WTC11 (cell line): ENCODE results near the gene OXNAD1. TPM values are rescaled to one million over a fixed set of nuclear protein-coding genes. Genes with fewer than 3 reads are reported as not detected.

ENCODE experiments used
- ATAC-seq: fragments of 200-7000 bp; cut with Tn5 transposase; 2 replicates; pipeline ENCODE4 v1.10.0; 2021; ENCODE audit warnings: mild to moderate bottlenecking, moderate library complexity
- CTCF ChIA-PET: fragments of 300-600 bp; sonication (Branson Sonifier 250); formaldehyde crosslinking; loops from one replicate; lab custom pipeline; 2021; ENCODE audit warnings: antibody characterized with exemption; lab: Charles Lee
- POLR2A ChIA-PET: fragments of 350-600 bp; sonication (Branson Sonifier 250); formaldehyde crosslinking; loops from one replicate; lab custom pipeline; 2021; ENCODE audit warnings: antibody characterized with exemption; lab: Charles Lee
- DNase-seq: peaks from one replicate; pipeline ENCODE4 v3.0.0; 2021; ENCODE audit warnings: low spot score
- H3K27ac Mint-ChIP-seq: 2 replicates; pipeline ENCODE4 v1.8.0; 2021; ENCODE audit warnings: mixed read lengths
- H3K27me3 Mint-ChIP-seq: 2 replicates; pipeline ENCODE4 v1.8.0; 2021; ENCODE audit warnings: low read depth, mild to moderate bottlenecking, moderate library complexity, mixed read lengths
- H3K36me3 Mint-ChIP-seq: 2 replicates; pipeline ENCODE4 v1.8.0; 2021; ENCODE audit warnings: mixed read lengths
- H3K4me1 Mint-ChIP-seq: 2 replicates; pipeline ENCODE4 v1.8.0; 2022; ENCODE audit warnings: mixed read lengths
- H3K4me3 Mint-ChIP-seq: 2 replicates; pipeline ENCODE4 v1.8.0; 2021; ENCODE audit warnings: mild to moderate bottlenecking, moderate library complexity, mixed read lengths
- H3K9me3 Mint-ChIP-seq: 2 replicates; pipeline ENCODE4 v1.8.0; 2021; ENCODE audit warnings: mixed read lengths
- CREM ChIP-seq: sonication (generic); formaldehyde crosslinking; IDR thresholded peaks from 2 replicates; pipeline ENCODE4 v1.8.1; 2022; ENCODE audit warnings: mild to moderate bottlenecking, missing genetic modification reagents, moderate library complexity
- ELF4 ChIP-seq: sonication (generic); formaldehyde crosslinking; IDR thresholded peaks from 2 replicates; pipeline ENCODE4 v1.8.1; 2022; ENCODE audit warnings: low read depth, mild to moderate bottlenecking, moderate library complexity, missing genetic modification reagents
- GTF2I ChIP-seq: fragments of 250-450 bp; sonication (Bioruptor Pico); conservative IDR thresholded peaks from 2 replicates; pipeline ENCODE4 v1.4.0; 2021; ENCODE audit warnings: mild to moderate bottlenecking
- KAT7 ChIP-seq: sonication (generic); formaldehyde crosslinking; IDR thresholded peaks from 2 replicates; pipeline ENCODE4 v1.8.1; 2023; ENCODE audit warnings: missing genetic modification reagents, mild to moderate bottlenecking, borderline replicate concordance
- MXD4 ChIP-seq: fragments of 250-450 bp; sonication (Bioruptor Pico); IDR thresholded peaks from 2 replicates; pipeline ENCODE4 v1.8.0; 2021; ENCODE audit warnings: mild to moderate bottlenecking, moderate library complexity, borderline replicate concordance
- MYBL2 ChIP-seq: sonication (generic); formaldehyde crosslinking; IDR thresholded peaks from 2 replicates; pipeline ENCODE4 v1.8.1; 2023; ENCODE audit warnings: mild to moderate bottlenecking, moderate library complexity, missing genetic modification reagents
- NR3C1 ChIP-seq: sonication (generic); formaldehyde crosslinking; conservative IDR thresholded peaks from 2 replicates; pipeline ENCODE4 v1.8.1; 2023; ENCODE audit warnings: low read depth, mild to moderate bottlenecking, missing genetic modification reagents
- SMAD4 ChIP-seq: sonication (generic); formaldehyde crosslinking; IDR thresholded peaks from 2 replicates; pipeline ENCODE4 v1.8.0; 2022; ENCODE audit warnings: mild to moderate bottlenecking, missing genetic modification reagents
- SP1 ChIP-seq: sonication (generic); formaldehyde crosslinking; conservative IDR thresholded peaks from 2 replicates; pipeline ENCODE4 v1.8.1; 2022; ENCODE audit warnings: missing genetic modification reagents
- ZBTB21 ChIP-seq: sonication (generic); formaldehyde crosslinking; IDR thresholded peaks from 2 replicates; pipeline ENCODE4 v1.8.1; 2023; ENCODE audit warnings: mild to moderate bottlenecking, missing genetic modification reagents, borderline replicate concordance
- total RNA-seq: library from RNA; stranded (reverse); gene quantifications from 3 replicates; pipeline ENCODE4 v1.2.3, GENCODE V29; 2021
- TF ChIP-seq, protein P1 (sequence below): sonication (generic); formaldehyde crosslinking; IDR thresholded peaks from 2 replicates; pipeline ENCODE4 v1.8.1; 2022; ENCODE audit warnings: mild to moderate bottlenecking, moderate library complexity, missing genetic modification reagents
- TF ChIP-seq, protein P2 (sequence below): sonication (generic); formaldehyde crosslinking; IDR thresholded peaks from 2 replicates; pipeline ENCODE4 v1.8.0; 2022; ENCODE audit warnings: mild to moderate bottlenecking, missing genetic modification reagents
- TF ChIP-seq, protein P3 (sequence below): fragments of 250-450 bp; sonication (Bioruptor Pico); IDR thresholded peaks from 2 replicates; pipeline ENCODE4 v1.9.0; 2021; ENCODE audit warnings: mild to moderate bottlenecking
- TF ChIP-seq, protein P4 (sequence below): sonication (generic); formaldehyde crosslinking; IDR thresholded peaks from 2 replicates; pipeline ENCODE4 v1.8.1; 2023; ENCODE audit warnings: mild to moderate bottlenecking, missing genetic modification reagents
- TF ChIP-seq, protein P5 (sequence below): sonication (generic); formaldehyde crosslinking; IDR thresholded peaks from 2 replicates; pipeline ENCODE4 v1.8.0; 2023; ENCODE audit warnings: missing genetic modification reagents
- TF ChIP-seq, protein P6 (sequence below): sonication (generic); formaldehyde crosslinking; IDR thresholded peaks from 2 replicates; pipeline ENCODE4 v1.8.0; 2022; ENCODE audit warnings: mild to moderate bottlenecking, missing genetic modification reagents
- TF ChIP-seq, protein P7 (sequence below): sonication (generic); formaldehyde crosslinking; IDR thresholded peaks from 2 replicates; pipeline ENCODE4 v1.8.1; 2022; ENCODE audit warnings: mild to moderate bottlenecking, missing genetic modification reagents, moderate library complexity, borderline replicate concordance
- TF ChIP-seq, protein P8 (sequence below): fragments of 250-450 bp; sonication (Bioruptor Pico); IDR thresholded peaks from 2 replicates; pipeline ENCODE4 v2.1.2; 2022; ENCODE audit warnings: mild to moderate bottlenecking, moderate library complexity

Gene OXNAD1
- total RNA-seq, 1 experiment from 2014 or later: 21.7 TPM

DNA sequence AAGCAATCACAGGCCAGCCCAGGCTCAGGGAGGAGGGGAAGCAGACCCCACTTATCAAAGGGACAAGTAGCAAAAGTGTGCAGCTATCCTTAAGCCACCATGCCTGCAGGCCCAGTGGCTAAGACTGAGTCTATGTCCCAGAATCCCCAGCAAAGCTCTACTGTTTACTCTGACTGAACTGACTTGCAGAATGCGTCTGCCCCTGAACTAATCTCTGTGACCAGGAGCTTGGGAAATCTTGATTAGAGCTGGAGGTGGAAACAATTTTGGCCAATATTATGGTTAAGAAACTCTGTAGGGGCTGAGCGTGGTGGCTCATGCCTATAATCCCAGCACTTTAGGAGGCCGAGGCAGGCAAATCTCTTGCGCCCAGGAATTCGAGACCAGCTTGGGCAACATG, 22.8 kb upstream of the OXNAD1 start (continued):
- TF ChIP-seq, protein P1, sequence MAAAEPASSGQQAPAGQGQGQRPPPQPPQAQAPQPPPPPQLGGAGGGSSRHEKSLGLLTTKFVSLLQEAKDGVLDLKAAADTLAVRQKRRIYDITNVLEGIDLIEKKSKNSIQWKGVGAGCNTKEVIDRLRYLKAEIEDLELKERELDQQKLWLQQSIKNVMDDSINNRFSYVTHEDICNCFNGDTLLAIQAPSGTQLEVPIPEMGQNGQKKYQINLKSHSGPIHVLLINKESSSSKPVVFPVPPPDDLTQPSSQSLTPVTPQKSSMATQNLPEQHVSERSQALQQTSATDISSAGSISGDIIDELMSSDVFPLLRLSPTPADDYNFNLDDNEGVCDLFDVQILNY: no peak
- TF ChIP-seq, protein P2, sequence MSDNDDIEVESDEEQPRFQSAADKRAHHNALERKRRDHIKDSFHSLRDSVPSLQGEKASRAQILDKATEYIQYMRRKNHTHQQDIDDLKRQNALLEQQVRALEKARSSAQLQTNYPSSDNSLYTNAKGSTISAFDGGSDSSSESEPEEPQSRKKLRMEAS: no peak

DNA sequence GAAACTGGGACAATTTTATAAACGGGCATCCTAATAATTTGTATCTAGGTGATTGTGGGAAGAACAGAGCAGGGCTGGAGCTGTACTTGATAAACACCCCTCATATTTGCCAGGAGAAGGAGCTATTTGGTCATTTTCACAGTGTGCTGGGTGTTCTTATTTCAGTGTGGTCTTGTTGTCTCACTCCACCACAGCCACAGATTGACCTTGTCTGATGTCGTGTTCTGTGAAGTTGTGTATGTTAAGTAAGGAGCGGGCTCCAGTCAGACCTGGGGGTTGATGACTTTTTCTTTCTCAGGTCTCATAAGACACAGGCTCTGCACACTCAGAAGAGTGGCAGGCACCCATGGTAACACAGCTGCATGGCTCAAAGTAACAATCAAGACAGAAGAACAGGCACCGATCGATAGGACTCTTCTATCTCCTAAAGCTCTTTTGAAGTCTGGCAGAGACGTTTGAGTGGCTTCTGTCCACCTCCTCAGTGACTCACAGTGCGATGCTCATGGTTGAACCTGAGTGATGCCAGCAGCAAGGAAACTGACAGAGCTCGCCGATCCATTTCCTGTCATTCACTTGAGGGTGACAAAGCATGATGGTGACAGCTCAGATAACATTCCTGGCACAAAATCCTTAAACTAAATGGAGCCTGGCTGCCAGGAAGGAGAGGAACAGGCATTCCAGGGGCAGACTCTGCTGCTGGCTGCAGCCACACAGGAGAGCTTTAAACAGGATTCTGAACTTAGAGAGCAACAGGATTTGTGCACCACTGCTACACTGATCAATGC, 21.1 kb upstream of the OXNAD1 start:
- Mint-ChIP-seq H3K4me3 (no peak overlapping the region), H3K4me1 (peaks cover 14% of the 10 kb centered on the region), H3K27me3 (peaks cover 6% of the 10 kb centered on the region), H3K9me3 (no peaks in the 10 kb centered on the region), H3K27ac (no peak overlapping the region), H3K36me3 (no peaks in the 10 kb centered on the region)
- DNase-seq (no peak), ATAC-seq (no peak)
- CTCF ChIA-PET: interaction anchor here (0.6 to 1.7 kb wide), 2 partner anchors 65 to 67 kb away, joined by 4 to 7 read pairs; no protein-coding TSS in a partner anchor
- TF ChIP-seq, protein P3, sequence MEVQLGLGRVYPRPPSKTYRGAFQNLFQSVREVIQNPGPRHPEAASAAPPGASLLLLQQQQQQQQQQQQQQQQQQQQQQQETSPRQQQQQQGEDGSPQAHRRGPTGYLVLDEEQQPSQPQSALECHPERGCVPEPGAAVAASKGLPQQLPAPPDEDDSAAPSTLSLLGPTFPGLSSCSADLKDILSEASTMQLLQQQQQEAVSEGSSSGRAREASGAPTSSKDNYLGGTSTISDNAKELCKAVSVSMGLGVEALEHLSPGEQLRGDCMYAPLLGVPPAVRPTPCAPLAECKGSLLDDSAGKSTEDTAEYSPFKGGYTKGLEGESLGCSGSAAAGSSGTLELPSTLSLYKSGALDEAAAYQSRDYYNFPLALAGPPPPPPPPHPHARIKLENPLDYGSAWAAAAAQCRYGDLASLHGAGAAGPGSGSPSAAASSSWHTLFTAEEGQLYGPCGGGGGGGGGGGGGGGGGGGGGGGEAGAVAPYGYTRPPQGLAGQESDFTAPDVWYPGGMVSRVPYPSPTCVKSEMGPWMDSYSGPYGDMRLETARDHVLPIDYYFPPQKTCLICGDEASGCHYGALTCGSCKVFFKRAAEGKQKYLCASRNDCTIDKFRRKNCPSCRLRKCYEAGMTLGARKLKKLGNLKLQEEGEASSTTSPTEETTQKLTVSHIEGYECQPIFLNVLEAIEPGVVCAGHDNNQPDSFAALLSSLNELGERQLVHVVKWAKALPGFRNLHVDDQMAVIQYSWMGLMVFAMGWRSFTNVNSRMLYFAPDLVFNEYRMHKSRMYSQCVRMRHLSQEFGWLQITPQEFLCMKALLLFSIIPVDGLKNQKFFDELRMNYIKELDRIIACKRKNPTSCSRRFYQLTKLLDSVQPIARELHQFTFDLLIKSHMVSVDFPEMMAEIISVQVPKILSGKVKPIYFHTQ (CRISPR knock-in tag): no peak
- TF ChIP-seq KAT7 (CRISPR knock-in tag) (no peak), SP1 (CRISPR knock-in tag) (no peak), NR3C1 (no peak), ZBTB21 (no peak), MXD4 (no peak), GTF2I (CRISPR knock-in tag) (no peak), SMAD4 (no peak)
- TF ChIP-seq, protein P4, sequence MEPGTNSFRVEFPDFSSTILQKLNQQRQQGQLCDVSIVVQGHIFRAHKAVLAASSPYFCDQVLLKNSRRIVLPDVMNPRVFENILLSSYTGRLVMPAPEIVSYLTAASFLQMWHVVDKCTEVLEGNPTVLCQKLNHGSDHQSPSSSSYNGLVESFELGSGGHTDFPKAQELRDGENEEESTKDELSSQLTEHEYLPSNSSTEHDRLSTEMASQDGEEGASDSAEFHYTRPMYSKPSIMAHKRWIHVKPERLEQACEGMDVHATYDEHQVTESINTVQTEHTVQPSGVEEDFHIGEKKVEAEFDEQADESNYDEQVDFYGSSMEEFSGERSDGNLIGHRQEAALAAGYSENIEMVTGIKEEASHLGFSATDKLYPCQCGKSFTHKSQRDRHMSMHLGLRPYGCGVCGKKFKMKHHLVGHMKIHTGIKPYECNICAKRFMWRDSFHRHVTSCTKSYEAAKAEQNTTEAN: no peak
- TF ChIP-seq, protein P5, sequence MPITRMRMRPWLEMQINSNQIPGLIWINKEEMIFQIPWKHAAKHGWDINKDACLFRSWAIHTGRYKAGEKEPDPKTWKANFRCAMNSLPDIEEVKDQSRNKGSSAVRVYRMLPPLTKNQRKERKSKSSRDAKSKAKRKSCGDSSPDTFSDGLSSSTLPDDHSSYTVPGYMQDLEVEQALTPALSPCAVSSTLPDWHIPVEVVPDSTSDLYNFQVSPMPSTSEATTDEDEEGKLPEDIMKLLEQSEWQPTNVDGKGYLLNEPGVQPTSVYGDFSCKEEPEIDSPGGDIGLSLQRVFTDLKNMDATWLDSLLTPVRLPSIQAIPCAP (CRISPR knock-in tag): no peak
- TF ChIP-seq, protein P6, sequence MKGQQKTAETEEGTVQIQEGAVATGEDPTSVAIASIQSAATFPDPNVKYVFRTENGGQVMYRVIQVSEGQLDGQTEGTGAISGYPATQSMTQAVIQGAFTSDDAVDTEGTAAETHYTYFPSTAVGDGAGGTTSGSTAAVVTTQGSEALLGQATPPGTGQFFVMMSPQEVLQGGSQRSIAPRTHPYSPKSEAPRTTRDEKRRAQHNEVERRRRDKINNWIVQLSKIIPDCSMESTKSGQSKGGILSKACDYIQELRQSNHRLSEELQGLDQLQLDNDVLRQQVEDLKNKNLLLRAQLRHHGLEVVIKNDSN (CRISPR knock-in tag): no peak
- TF ChIP-seq, all 79 proteins: peak for 0
- POLR2A ChIA-PET: interaction anchor here (0.6 kb wide), 1 partner anchor 478 kb away, joined by 3 read pairs; no protein-coding TSS in a partner anchor

DNA sequence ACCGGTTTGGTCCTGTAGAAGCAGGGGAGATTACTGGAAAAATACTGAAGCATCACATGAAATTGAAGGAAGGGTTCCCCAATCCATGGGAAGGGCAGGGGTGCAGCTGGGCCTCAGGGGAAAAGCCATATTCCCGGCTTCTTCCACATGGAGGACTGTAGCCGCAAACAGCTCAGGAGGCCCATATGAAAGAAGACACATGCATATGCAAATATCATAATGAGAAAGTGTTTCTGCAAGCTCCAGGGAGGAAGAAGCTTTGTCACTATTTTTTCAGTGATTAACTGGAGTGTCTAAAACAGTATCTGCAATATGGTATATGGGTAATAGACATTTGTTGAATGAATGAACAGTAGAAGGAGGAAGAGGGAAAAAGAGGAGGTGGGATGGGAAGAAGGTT, 19.4 kb upstream of the OXNAD1 start:
- no peak overlapping the region for H3K27ac Mint-ChIP-seq
- H3K4me3 Mint-ChIP-seq: no peak overlapping the region
- peaks cover 14% of the 10 kb centered on the region for H3K4me1 Mint-ChIP-seq
- CTCF ChIA-PET: interaction anchor here (1.3 kb wide), 1 partner anchor 67 kb away, joined by 6 read pairs; no protein-coding TSS in a partner anchor
- no peaks in the 10 kb centered on the region for H3K36me3 Mint-ChIP-seq
- no peaks in the 10 kb centered on the region for H3K9me3 Mint-ChIP-seq
- TF ChIP-seq ELF4 (CRISPR knock-in tag) (no peak), MYBL2 (no peak), SP1 (CRISPR knock-in tag) (no peak), CREM (CRISPR knock-in tag) (no peak)
- TF ChIP-seq, protein P7, sequence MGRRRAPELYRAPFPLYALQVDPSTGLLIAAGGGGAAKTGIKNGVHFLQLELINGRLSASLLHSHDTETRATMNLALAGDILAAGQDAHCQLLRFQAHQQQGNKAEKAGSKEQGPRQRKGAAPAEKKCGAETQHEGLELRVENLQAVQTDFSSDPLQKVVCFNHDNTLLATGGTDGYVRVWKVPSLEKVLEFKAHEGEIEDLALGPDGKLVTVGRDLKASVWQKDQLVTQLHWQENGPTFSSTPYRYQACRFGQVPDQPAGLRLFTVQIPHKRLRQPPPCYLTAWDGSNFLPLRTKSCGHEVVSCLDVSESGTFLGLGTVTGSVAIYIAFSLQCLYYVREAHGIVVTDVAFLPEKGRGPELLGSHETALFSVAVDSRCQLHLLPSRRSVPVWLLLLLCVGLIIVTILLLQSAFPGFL: no peak
- TF ChIP-seq, protein P1: no peak
- TF ChIP-seq, protein P8, sequence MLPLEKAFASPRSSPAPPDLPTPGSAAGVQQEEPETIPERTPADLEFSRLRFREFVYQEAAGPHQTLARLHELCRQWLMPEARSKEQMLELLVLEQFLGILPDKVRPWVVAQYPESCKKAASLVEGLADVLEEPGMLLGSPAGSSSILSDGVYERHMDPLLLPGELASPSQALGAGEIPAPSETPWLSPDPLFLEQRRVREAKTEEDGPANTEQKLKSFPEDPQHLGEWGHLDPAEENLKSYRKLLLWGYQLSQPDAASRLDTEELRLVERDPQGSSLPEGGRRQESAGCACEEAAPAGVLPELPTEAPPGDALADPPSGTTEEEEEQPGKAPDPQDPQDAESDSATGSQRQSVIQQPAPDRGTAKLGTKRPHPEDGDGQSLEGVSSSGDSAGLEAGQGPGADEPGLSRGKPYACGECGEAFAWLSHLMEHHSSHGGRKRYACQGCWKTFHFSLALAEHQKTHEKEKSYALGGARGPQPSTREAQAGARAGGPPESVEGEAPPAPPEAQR (CRISPR knock-in tag): no peak
- ATAC-seq (no peak), DNase-seq (no peak)
- POLR2A ChIA-PET: no interaction called here
- peaks cover 6% of the 10 kb centered on the region for H3K27me3 Mint-ChIP-seq
